Mesenchymal stem cell (in vitro differentiated cells and primary cell): ENCODE data around the gene CPM.
"Not testable (repeated sequence)": the region's sequence is repeated elsewhere in the genome, so short reads cannot be mapped to it uniquely, and the experiment has no call there.

ENCODE experiments used
- DNase-seq: peaks from one replicate; pipeline ENCODE4 v3.0.0-alpha.2; 2013
- H2AFZ ChIP-seq: one replicate; pipeline ENCODE4 v1.6.1; 2013; ENCODE audit warnings: low read depth, mild to moderate bottlenecking, control low read depth, inconsistent platforms, low read length, moderate library complexity
- H2AK5ac ChIP-seq: 2 replicates; pipeline ENCODE4 v1.6.1; 2013; ENCODE audit warnings: low read length, moderate library complexity, mild to moderate bottlenecking, inconsistent platforms; ENCODE audit not compliant: severe bottlenecking
- H2BK120ac ChIP-seq: one replicate; pipeline ENCODE4 v1.6.1; 2013; ENCODE audit warnings: low read depth, mild to moderate bottlenecking, inconsistent platforms, low read length, moderate library complexity
- H2BK12ac ChIP-seq, 2 experiments: one replicate each; pipeline ENCODE4 v1.6.1; 2013; ENCODE audit warnings: inconsistent platforms in 2 of 2, low read length in 2 of 2, mild to moderate bottlenecking in 2 of 2, moderate library complexity in 2 of 2, control low read depth in 1 of 2
- H2BK15ac ChIP-seq: one replicate; pipeline ENCODE4 v1.6.1; 2013; ENCODE audit warnings: mild to moderate bottlenecking, low read depth, inconsistent platforms; ENCODE audit not compliant: poor library complexity, severe bottlenecking
- H2BK5ac ChIP-seq: 2 replicates; pipeline ENCODE4 v1.6.1; 2013; ENCODE audit warnings: low read depth, mild to moderate bottlenecking, low read length, control low read depth, inconsistent platforms; ENCODE audit not compliant: poor library complexity, severe bottlenecking
- H3K14ac ChIP-seq, 2 experiments: one replicate each; pipeline ENCODE4 v1.6.1; 2013; ENCODE audit warnings: inconsistent platforms in 2 of 2, low read length in 2 of 2, control low read depth in 1 of 2, mild to moderate bottlenecking in 1 of 2, moderate library complexity in 1 of 2
- H3K18ac ChIP-seq, 2 experiments: one replicate each; pipeline ENCODE4 v1.6.1; 2013; ENCODE audit warnings: inconsistent platforms in 2 of 2, low read length in 2 of 2, control low read depth in 1 of 2, low read depth in 1 of 2, mild to moderate bottlenecking in 1 of 2
- H3K23ac ChIP-seq, 2 experiments: one replicate each; pipeline ENCODE4 v1.6.1; 2013; ENCODE audit warnings: inconsistent platforms in 2 of 2, low read length in 2 of 2, mild to moderate bottlenecking in 2 of 2, moderate library complexity in 2 of 2, control low read depth in 1 of 2
- H3K27ac ChIP-seq: 2 replicates; pipeline ENCODE4 v1.5.1; 2013; ENCODE audit warnings: mild to moderate bottlenecking, moderate library complexity, low read length, control low read depth, inconsistent platforms; ENCODE audit not compliant: poor library complexity, severe bottlenecking
- H3K27me3 ChIP-seq, 2 experiments: 2 replicates each; pipeline versions ENCODE4 v1.6.1 to v1.7.0; 2013; ENCODE audit warnings: low read length in 2 of 2, mild to moderate bottlenecking in 2 of 2, moderate library complexity in 2 of 2, control low read depth in 1 of 2, inconsistent platforms in 1 of 2; ENCODE audit not compliant: control insufficient read depth in 1 of 2, insufficient read depth in 1 of 2
- H3K36me3 ChIP-seq, 2 experiments: 2 replicates each; pipeline versions ENCODE4 v1.6.1 to v1.7.0; 2013; ENCODE audit warnings: low read length in 2 of 2, control low read depth in 1 of 2, inconsistent platforms in 1 of 2, low read depth in 1 of 2, mild to moderate bottlenecking in 1 of 2; ENCODE audit not compliant: insufficient read depth in 2 of 2, control insufficient read depth in 1 of 2
- H3K4ac ChIP-seq, 2 experiments: one replicate each; pipeline ENCODE4 v1.6.1; 2013; ENCODE audit warnings: inconsistent platforms in 2 of 2, low read length in 2 of 2, mild to moderate bottlenecking in 2 of 2, moderate library complexity in 2 of 2, control low read depth in 1 of 2, low read depth in 1 of 2
- H3K4me1 ChIP-seq: 2 replicates; pipeline ENCODE4 v1.6.1; 2013; ENCODE audit warnings: low read depth, low read length, control low read depth; ENCODE audit not compliant: control insufficient read depth, insufficient read depth
- H3K4me2 ChIP-seq: 2 replicates; pipeline ENCODE4 v1.6.1; 2013; ENCODE audit warnings: low read length, mild to moderate bottlenecking, inconsistent platforms; ENCODE audit not compliant: poor library complexity, severe bottlenecking
- H3K4me3 ChIP-seq, 2 experiments: 2 replicates each; pipeline versions ENCODE4 v1.5.1 to v1.7.0; 2013; ENCODE audit warnings: low read length in 2 of 2, mild to moderate bottlenecking in 2 of 2, control low read depth in 1 of 2, low read depth in 1 of 2; ENCODE audit not compliant: insufficient read depth in 1 of 2
- H3K79me1 ChIP-seq: replicated peaks from 2 replicates; pipeline ENCODE4 v1.6.1; 2013; ENCODE audit warnings: mild to moderate bottlenecking, control low read depth, low read length, inconsistent platforms; ENCODE audit not compliant: poor library complexity, severe bottlenecking
- H3K9ac ChIP-seq: 2 replicates; pipeline ENCODE4 v1.7.0; 2013; ENCODE audit warnings: mild to moderate bottlenecking, low read length, moderate library complexity
- H3K9me3 ChIP-seq: 2 replicates; pipeline ENCODE4 v1.7.0; 2013; ENCODE audit warnings: mild to moderate bottlenecking, low read length; ENCODE audit not compliant: control insufficient read depth
- H4K8ac ChIP-seq: one replicate; pipeline ENCODE4 v1.6.1; 2013; ENCODE audit warnings: inconsistent platforms, mild to moderate bottlenecking, low read length, moderate library complexity
- H4K91ac ChIP-seq: one replicate; pipeline ENCODE4 v1.6.1; 2013; ENCODE audit warnings: mild to moderate bottlenecking, low read length, inconsistent platforms
- WGBS: methylation state at CpG from one replicate; pipeline ENCODE4 v1.1.7; 2013; ENCODE audit warnings: mixed read lengths; 5-methylcytosine and 5-hydroxymethylcytosine counted together

The CPM gene

DNA sequence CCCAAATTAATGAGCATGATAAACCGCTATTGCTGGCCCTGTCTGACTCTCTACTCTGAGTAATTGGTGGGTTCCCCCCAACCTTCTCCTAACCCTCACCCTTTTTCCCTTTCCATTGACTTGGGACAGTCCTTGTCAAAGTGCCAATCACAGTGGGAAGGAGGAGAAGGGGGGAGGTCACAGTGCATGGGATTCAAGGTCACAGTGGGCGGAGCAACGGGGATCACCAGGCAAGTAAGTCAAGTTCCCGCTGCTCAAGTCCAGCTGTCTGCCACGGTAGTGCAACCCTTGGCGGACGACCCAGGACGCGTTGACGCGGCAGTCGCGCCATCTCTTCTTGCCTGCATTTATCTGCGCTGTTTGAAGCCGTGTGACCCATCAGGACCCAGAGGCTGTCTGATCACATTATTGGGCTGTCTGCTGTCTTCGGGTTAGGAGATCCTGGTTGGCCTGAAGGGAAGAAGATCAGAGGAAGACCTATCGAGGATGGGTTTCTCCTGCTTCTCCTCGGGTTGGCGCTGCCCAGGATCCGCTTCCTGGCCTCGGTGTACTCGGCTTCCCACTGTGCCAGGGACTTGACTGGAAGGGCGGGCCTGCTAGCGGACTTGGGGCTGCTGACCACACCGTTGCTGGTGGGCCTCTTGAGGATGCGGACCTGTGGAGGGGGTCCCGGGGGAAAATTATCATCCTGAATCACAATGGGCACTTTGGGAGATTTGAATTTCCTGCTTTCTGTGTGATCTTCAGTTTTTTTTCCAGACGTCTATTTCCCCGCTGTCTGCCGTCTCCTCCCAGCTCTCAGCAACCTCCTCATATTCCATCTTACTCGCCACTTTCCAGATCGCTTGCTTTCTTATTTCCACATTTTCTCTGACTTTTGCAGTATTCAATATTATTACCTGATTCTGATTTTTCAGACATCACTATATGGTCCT, 128.0 kb downstream of the CPM start:
- Histone ChIP-seq H3K4me2 (no peak overlapping the region), H2BK12ac (no peak overlapping the region), H4K8ac (no peak overlapping the region), H3K4me1 (peaks cover 4% of the 10 kb centered on the region), H3K4ac (no peak overlapping the region), H3K9ac (no peak overlapping the region), H3K23ac (no peak overlapping the region), H3K9me3 (peaks cover 4% of the 10 kb centered on the region), H3K27me3 (no peaks in the 10 kb centered on the region), H2BK15ac (peak overlapping the region; percentile 44), H3K27ac (no peak overlapping the region), H2AK5ac (no peak overlapping the region), H2BK120ac (no peak overlapping the region), H3K18ac (no peak overlapping the region), H3K4me3 (no peak overlapping the region), H3K36me3 (peaks cover 1 to 10% of the 10 kb centered on the region in 2 experiments), H3K14ac (no peak overlapping the region), H2BK5ac (no peak overlapping the region), H2AFZ (no peak overlapping the region), H4K91ac (peak overlapping the region; percentile 34), H3K79me1 (no peaks in the 10 kb centered on the region)
- WGBS = 90% methylated on average over 31 of the region's 32 CpGs
- no peak for DNase-seq

DNA sequence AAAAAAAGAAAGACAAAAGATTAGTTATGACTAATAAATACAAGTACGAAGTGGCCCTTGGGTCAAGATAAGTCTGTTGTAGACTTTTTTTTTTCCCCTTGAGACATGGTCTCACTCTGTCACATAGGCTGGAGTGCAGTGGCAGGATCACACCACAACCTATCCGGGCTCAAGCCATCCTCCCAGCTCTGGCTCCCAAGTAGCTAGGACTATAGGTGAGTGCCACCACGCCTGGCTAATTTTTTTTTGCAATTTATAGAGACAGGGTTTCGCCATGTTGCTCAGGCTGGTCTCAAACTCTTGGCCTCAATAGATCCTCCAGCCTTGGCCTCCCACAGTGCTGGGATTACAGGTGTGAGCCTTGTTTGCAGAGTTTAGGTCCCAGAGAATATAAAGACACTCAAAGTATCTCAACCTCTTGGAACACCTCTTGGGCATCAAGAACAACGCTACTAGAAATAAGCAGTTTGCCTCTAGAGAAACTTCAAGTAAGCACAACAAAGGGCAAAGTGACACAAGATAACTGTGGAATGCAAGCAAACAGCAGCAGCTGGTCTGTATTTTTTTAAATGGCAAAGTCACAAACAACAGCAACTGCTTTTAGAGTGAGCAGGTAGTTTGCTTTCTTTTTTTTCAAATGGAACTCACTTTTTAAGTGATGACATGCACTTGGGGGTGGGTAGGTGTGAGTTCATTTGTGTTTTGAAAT, 128.9 kb downstream of the CPM start:
- H2AFZ ChIP-seq = no peak overlapping the region
- H2BK15ac ChIP-seq = no peak overlapping the region
- H2BK5ac ChIP-seq = no peak overlapping the region
- DNase-seq = no peak
- 90% methylated on average over 5 of the region's 5 CpGs for WGBS
- no peak overlapping the region for H3K23ac ChIP-seq
- H3K27me3 ChIP-seq = no peaks in the 10 kb centered on the region
- H4K8ac ChIP-seq = no peak overlapping the region
- peaks cover 0 to 2% of the 10 kb centered on the region in 2 experiments for H3K36me3 ChIP-seq
- no peaks in the 10 kb centered on the region for H3K9me3 ChIP-seq
- no peak overlapping the region for H3K4ac ChIP-seq
- no peak overlapping the region for H3K9ac ChIP-seq
- no peak overlapping the region for H3K18ac ChIP-seq
- H3K4me2 ChIP-seq = no peak overlapping the region
- peaks cover 4% of the 10 kb centered on the region for H3K4me1 ChIP-seq
- H2BK12ac ChIP-seq = no peak overlapping the region
- no peak overlapping the region for H2AK5ac ChIP-seq
- H3K79me1 ChIP-seq = no peaks in the 10 kb centered on the region
- no peak overlapping the region for H4K91ac ChIP-seq
- H3K4me3 ChIP-seq = no peak overlapping the region
- no peak overlapping the region for H2BK120ac ChIP-seq
- H3K27ac ChIP-seq = no peak overlapping the region
- no peak overlapping the region for H3K14ac ChIP-seq

DNA sequence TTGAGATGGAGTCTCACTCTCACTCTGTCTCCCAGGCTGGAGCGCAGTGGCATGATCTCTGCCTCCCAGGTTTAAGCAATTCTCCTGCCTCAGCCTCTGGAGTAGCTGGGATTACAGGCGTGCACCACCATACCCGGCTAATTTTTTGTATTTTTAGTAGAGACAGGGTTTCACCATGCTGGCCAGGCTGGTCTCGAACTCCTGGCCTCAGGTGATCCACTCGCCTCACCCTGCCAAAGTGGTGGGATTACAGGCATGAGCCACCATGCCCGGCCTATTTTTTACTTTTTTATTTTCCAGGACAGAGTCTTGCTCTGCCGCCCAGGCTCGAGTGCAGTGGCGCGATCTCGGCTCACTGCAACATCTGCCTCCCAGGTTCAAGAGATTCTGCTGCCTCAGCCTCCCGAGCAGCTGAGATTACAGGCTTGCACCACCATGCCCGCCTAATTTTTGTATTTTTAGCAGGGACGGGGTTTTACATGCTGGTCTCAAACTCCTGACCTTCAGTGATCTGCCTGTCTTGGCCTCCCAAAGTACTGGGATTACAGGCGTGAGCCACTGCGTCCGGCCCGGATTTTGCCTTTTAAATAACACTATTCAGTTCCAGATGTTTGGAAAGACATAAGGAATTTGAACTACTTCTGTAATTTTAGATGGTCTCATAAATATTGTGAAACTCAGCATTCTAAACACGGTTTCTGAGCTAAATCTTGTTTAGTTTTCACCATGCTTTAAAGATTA, 129.9 kb downstream of the CPM start:
- H3K4me1 ChIP-seq, H3K9ac ChIP-seq, DNase-seq, H2BK5ac ChIP-seq, H2BK12ac ChIP-seq, H4K8ac ChIP-seq, H3K18ac ChIP-seq, H3K4ac ChIP-seq, H3K14ac ChIP-seq, H3K27ac ChIP-seq, H3K4me3 ChIP-seq, H3K79me1 ChIP-seq, H4K91ac ChIP-seq, H3K23ac ChIP-seq, H3K27me3 ChIP-seq, H2AFZ ChIP-seq, H2AK5ac ChIP-seq, H3K4me2 ChIP-seq, H2BK15ac ChIP-seq, H3K36me3 ChIP-seq, H3K9me3 ChIP-seq, H2BK120ac ChIP-seq: not testable (repeated sequence)
- 97% methylated on average over 15 of the region's 19 CpGs for WGBS

DNA sequence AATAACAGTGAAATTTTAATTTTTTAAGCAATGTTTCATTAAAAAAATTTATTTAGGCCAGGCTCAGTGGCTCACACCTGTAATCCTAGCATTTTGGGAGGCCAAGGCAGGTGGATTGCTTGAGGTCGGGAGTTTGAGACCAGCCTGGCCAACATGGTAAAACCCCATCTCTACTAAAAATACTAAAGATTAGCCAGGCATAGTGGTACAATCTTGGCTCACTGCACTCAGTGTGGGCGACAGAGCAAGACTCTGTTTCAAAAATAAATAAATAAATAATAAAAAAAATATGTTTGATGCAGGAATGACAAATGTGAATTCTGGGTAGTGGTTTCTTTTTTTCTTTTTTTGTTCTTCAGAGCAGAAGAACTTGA, 130.6 kb downstream of the CPM start:
- 90% methylated on average over 2 of the region's 2 CpGs for WGBS
- not testable (repeated sequence) for H3K4me1 ChIP-seq

More for the DNA sequence above, 130.6 kb downstream of the CPM start:
- H3K9me3 ChIP-seq, DNase-seq, H4K91ac ChIP-seq, H2BK120ac ChIP-seq, H2AK5ac ChIP-seq, H2BK15ac ChIP-seq, H4K8ac ChIP-seq, H3K14ac ChIP-seq, H3K4me3 ChIP-seq, H3K4me2 ChIP-seq, H3K36me3 ChIP-seq, H3K23ac ChIP-seq, H2BK12ac ChIP-seq, H2AFZ ChIP-seq, H3K4ac ChIP-seq, H2BK5ac ChIP-seq, H3K79me1 ChIP-seq, H3K27ac ChIP-seq, H3K27me3 ChIP-seq, H3K18ac ChIP-seq, H3K9ac ChIP-seq: not testable (repeated sequence)
